GM19468 (cell line): ENCODE measurements around the gene IL1A.

Experiments used
- ATAC-seq: cut with Tn5 transposase; IDR thresholded peaks from one replicate; pipeline ENCODE4 v1.9.1; 2021; ENCODE audit warnings: mild to moderate bottlenecking, moderate library complexity, moderate number of reproducible peaks; ENCODE audit not compliant: unreplicated experiment; ENCODE audit errors: extremely low read depth

IL1A gene

DNA sequence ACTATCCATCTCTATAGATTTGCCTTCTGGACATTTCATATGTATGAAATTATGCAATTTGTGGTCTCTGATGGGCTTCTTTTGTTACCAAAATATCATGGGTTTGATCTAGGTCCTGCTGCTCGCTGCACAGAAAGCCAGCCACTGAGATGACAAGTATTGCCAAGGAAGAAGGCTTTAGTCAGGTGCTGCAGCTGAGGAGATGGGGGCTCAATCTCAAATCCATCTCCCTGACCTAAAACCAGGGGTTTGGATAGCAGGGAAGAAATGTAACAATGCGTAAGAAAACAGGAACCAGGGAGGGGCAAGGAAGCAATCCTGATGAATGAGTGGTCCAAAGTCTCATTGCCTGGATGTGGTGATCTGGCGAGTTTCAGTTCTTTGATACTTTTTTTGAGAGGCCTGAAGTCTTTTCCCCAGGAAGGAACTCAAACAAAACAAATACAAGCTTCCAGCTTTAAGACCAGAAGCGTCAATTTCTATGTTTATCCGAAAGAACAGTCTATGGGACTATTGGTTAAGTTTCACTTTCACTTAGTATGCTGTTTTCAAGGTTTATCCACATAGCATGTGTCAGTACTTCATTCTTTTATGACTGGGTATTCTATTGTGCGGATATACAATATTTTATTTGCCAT, 16.5 kb downstream of the IL1A start:
- ATAC-seq, result no peak

- ATAC-seq, result no peak
Measured at GRCh38 chr2:112765251-112765650, 19.0 kb downstream of the IL1A start.

DNA sequence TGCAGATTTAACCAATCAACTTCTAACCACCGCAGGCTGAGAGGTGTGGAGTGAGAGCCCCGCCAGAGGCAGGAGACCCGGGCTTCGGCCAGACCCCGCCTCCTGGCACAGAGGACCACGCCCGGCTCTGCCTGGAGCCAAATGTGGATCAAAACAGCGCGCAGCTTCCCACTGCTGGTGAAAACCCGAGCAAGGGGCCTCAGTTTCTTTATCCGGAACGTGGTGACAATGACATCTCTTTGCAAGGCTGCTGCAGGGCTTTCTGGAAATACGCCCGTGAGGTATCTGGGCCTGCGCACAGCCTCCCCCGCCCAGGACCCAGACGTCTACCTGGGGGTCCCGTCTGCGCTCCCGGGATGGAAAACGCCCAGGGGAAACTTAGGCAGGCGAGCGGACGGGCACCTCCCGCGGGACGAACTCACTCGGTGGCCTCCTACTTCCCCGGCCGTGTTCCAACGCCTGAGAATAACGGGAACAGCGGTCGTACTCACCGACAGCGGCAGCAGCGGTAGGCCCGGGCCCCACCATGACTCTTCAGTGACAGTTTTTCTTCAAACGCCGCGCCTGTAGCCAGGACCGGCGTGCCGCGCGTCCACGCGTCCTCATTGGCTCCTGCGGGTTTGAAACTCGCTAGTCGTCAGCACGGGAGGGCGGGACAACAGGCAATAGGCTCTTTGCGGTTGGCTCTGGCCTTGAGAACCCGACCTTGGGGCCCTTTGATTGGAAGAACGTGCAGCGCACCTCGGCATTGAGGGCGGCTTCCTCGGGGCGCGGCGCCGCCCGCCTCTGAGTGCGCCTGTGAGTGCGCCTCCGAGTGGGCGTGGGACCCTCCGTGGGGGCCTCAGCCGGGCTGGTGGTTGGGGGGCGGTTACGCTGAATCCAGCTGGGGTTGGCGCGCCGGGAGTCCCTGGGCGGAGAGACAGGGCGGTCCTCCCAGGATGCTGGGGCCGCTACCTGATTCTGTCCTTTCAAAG, 19.9 kb downstream of the IL1A start, which contains the start of gene CKAP2L:
Gene CKAP2L, minus strand, starts transcription at position 539 of the 974 bp plus-strand sequence. Its CDS starts 11 bp downstream, at position 528.
- peak; percentile 98 for ATAC-seq

DNA sequence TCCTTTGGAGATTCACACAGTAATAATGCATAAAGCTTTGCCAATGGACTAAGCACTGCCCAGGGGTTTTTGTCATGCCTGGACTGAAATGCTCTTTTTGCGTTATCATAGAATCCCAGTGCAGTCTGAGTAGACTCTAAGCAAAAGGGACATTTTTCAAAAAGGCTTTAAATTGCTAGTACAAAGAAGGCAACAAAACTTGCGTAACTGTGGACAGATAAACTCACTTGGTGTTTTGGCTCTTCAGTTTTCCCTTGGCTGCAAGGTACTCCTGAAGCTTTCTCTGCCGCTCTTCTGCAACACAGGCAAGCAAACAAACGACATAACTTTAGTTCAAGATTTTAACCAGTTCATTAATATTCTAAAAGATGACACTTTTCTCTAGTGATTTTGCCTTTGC, 22.0 kb downstream of the IL1A start:
- ATAC-seq, result no peak

DNA sequence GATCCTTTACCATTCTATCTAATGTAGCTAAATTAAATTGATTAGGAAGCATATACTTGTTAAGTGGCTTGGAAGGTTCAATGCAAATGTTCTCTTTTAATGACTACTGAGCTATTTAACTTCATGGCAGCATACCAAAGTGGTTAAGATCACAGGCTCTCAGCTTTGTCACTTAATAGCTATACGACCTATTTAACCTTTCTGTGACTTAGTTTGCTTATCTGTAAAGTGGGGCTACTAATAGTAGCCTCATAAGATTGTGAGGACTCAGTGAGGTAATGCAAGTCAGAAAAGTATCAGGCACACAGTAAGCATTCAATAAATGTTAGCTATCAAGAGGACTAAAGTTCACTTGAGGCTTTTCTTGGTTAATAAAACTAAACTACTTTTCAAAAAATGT, 24.1 kb downstream of the IL1A start:
- ATAC-seq, result no peak

DNA sequence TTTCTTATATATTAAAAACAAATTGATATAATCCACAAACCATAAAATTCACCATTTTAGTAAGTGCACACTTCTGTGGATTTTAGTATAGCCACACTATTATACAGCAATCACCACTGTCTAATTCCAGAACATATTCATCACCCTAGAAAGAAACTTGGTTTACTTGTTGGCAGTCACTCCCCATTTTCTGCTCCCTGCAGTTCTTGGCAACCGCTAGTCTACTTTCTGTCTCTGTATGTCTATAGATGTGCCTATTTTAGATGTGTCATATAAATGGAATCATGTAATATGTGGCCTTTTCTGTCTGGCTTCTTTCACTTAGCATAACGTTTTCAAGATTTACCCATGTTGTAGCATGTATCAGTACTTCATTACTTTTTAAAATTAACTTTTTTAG, 25.6 kb downstream of the IL1A start:
- ATAC-seq, result no peak

- no peak for ATAC-seq
Measured at GRCh38 chr2:112757265-112757664, 27.0 kb downstream of the IL1A start.

GRCh38 chr2:112756207-112756606, 28.1 kb downstream of the IL1A start:
- ATAC-seq, result no peak

- no peak for ATAC-seq
Measured at GRCh38 chr2:112755444-112755843, 28.8 kb downstream of the IL1A start.

- ATAC-seq, result no peak
Measured at GRCh38 chr2:112754564-112754963, 29.7 kb downstream of the IL1A start.

- ATAC-seq, result no peak
Measured at GRCh38 chr2:112752667-112753066, 31.6 kb downstream of the IL1A start.

- ATAC-seq, result no peak
Measured at GRCh38 chr2:112751451-112752197, 32.7 kb downstream of the IL1A start.

- ATAC-seq, result no peak
Measured at GRCh38 chr2:112750560-112750843, 33.8 kb downstream of the IL1A start.

DNA sequence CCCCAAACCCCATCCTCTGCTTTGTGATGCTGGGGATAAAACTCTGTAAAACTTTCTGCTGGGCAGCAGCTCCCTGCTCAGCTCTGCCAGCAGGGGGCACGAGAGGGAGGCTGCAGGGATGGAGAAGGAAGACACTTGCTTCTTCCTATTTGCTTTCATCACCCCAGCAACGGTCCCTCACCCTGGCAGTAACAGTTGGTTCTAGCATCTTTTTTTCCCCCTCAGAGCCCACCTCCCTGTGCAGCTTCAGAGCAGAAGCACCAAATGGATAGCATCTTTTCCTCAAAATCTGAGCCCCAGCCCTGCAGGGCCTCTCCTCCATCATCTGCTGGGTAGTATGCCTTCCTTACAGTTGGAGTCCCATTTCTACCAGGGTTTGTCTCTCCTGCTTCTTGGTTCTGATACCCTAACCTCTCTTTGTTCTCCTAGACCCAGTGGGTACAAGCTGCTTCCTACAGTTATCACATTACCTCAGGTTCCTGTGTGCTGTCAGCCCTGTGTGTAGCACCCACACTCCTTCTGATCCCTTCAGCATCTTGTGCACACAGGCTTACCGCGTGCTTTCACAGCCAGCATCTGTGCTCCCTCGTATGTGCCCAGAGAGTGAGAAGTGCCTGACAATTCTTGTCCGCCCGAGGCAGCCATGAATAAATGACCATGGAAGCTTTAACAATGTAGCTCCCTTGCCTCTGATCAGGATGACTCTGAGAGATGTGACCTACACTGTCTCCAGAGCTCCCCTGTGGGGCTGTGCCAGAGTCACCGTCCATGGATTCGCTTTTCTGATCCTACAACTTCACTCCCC, 34.3 kb downstream of the IL1A start:
- ATAC-seq, result no peak

DNA sequence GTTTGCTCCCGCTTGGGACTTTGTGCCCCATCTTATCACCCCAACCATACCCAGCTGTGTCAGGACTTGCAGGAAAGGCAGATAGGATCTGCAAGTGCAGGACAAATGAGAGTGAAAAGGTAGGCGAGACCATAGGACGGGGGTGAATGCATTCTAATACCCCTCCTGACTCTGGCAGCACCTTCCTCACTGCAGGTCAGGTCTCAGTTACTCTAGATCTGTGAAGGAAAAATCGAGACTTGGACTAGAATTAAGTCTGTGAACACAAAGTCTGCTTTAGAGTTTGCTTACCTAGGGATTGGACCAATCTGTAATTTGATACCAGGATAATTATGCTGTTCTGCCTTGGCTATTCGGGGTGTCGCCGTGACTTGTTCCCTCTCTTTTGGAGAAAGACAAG, 43.8 kb downstream of the IL1A start:
- ATAC-seq, result no peak

GRCh38 chr2:112737542-112738232, 46.6 kb downstream of the IL1A start:
- no peak for ATAC-seq

GRCh38 chr2:112733871-112734270, 50.4 kb downstream of the IL1A start:
- no peak for ATAC-seq

DNA sequence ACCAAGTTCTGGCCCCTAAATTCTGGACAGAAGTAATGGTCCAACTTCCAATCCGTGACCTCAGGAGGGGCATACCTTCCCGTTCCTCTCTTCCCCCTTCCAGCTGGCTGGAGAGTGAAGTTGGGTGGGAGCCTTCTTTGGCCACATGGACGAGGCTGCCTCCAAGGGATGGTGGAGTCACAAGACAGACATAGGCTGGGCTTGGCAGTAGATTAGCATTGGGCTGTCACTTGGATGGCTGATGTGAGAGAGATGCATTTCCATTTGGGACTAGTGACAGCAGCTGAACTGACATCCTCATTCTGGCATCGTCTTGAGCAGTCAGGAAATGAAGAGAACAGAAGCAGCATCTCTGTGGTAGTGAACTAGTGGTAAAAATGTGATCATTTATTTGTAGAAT, 50.8 kb downstream of the IL1A start:
- no peak for ATAC-seq

- ATAC-seq, result no peak
Measured at GRCh38 chr2:112731479-112731878, 52.8 kb downstream of the IL1A start.

GRCh38 chr2:112730791-112731190, 53.5 kb downstream of the IL1A start:
- ATAC-seq, result no peak
